H9 (cell line): ENCODE data around the gene ARHGAP40. TPM values are rescaled to one million over a fixed set of nuclear protein-coding genes. Genes with fewer than 3 reads are reported as not detected.

Source experiments
- DNase-seq: peaks from one replicate; pipeline ENCODE4 v3.0.0-alpha.2; 2017
- H2AFZ ChIP-seq: one replicate; pipeline ENCODE4 v1.6.1; 2013; ENCODE audit warnings: mild to moderate bottlenecking, low read length, control low read depth, moderate library complexity
- H2AK5ac ChIP-seq: 2 replicates; pipeline ENCODE4 v1.6.1; 2013; ENCODE audit warnings: low read length, control low read depth, mixed read lengths; ENCODE audit not compliant: insufficient read length
- H2BK120ac ChIP-seq: one replicate; pipeline ENCODE4 v1.6.1; 2013; ENCODE audit warnings: low read depth, mild to moderate bottlenecking, low read length, control low read depth, inconsistent platforms; ENCODE audit not compliant: poor library complexity, severe bottlenecking
- H2BK12ac ChIP-seq: 2 replicates; pipeline ENCODE4 v1.6.1; 2013; ENCODE audit warnings: low read length, control low read depth, mixed read lengths, low read depth; ENCODE audit not compliant: insufficient read length
- H2BK15ac ChIP-seq: 2 replicates; pipeline ENCODE4 v1.6.1; 2013; ENCODE audit warnings: low read depth, low read length, control low read depth
- H2BK20ac ChIP-seq: one replicate; pipeline ENCODE4 v1.6.1; 2013; ENCODE audit warnings: low read depth, mild to moderate bottlenecking, low read length, control low read depth, inconsistent platforms; ENCODE audit not compliant: poor library complexity, severe bottlenecking
- H2BK5ac ChIP-seq: 2 replicates; pipeline ENCODE4 v1.6.1; 2013; ENCODE audit warnings: low read length, control low read depth, mixed read lengths; ENCODE audit not compliant: insufficient read length
- H3K14ac ChIP-seq: 2 replicates; pipeline ENCODE4 v1.6.1; 2013; ENCODE audit warnings: low read length, control low read depth; ENCODE audit not compliant: insufficient read depth
- H3K18ac ChIP-seq: 2 replicates; pipeline ENCODE4 v1.6.1; 2013; ENCODE audit warnings: low read depth, mild to moderate bottlenecking, mixed read lengths, low read length, control low read depth; ENCODE audit not compliant: insufficient read length
- H3K23ac ChIP-seq: 2 replicates; pipeline ENCODE4 v1.6.1; 2013; ENCODE audit warnings: low read length, control low read depth, mixed read lengths, low read depth; ENCODE audit not compliant: insufficient read length
- H3K23me2 ChIP-seq: 2 replicates; pipeline ENCODE4 v1.6.1; 2013; ENCODE audit warnings: low read depth, mild to moderate bottlenecking, mixed read lengths, low read length, control low read depth; ENCODE audit not compliant: insufficient read length, poor library complexity, severe bottlenecking
- H3K27ac ChIP-seq: 2 replicates; pipeline ENCODE4 v1.5.1; 2013; ENCODE audit warnings: low read length, control low read depth, mixed read lengths, low read depth; ENCODE audit not compliant: insufficient read length
- H3K27me3 ChIP-seq: 2 replicates; pipeline ENCODE4 v1.6.1; 2013; ENCODE audit warnings: low read length, control low read depth, inconsistent platforms; ENCODE audit not compliant: insufficient read depth
- H3K4ac ChIP-seq: 2 replicates; pipeline ENCODE4 v1.6.1; 2013; ENCODE audit warnings: low read depth, mild to moderate bottlenecking, control low read depth, inconsistent platforms, low read length, moderate library complexity
- H3K4me1 ChIP-seq: 2 replicates; pipeline ENCODE4 v1.6.1; 2013; ENCODE audit warnings: low read length, control low read depth, inconsistent platforms; ENCODE audit not compliant: insufficient read depth
- H3K4me2 ChIP-seq: 2 replicates; pipeline ENCODE4 v1.6.1; 2013; ENCODE audit warnings: low read length, control low read depth, mixed read lengths; ENCODE audit not compliant: insufficient read length, insufficient read depth
- H3K56ac ChIP-seq: 2 replicates; pipeline ENCODE4 v1.6.1; 2013; ENCODE audit warnings: low read depth, mild to moderate bottlenecking, mixed read lengths, low read length, control low read depth; ENCODE audit not compliant: insufficient read length
- H3K79me1 ChIP-seq: 2 replicates; pipeline ENCODE4 v1.6.1; 2013; ENCODE audit warnings: low read depth, mild to moderate bottlenecking, moderate library complexity, low read length, control low read depth, inconsistent platforms; ENCODE audit not compliant: insufficient read depth, poor library complexity, severe bottlenecking
- H3K79me2 ChIP-seq: 2 replicates; pipeline ENCODE4 v1.6.1; 2013; ENCODE audit warnings: low read length, control low read depth, inconsistent platforms; ENCODE audit not compliant: insufficient read depth
- H3K9ac ChIP-seq: 2 replicates; pipeline ENCODE4 v1.6.1; 2013; ENCODE audit warnings: low read length, control low read depth, mixed read lengths; ENCODE audit not compliant: insufficient read length; ENCODE audit errors: extremely low read depth
- H3K9me3 ChIP-seq: one replicate; pipeline ENCODE4 v1.6.1; 2013; ENCODE audit warnings: low read depth, low read length, inconsistent platforms; ENCODE audit not compliant: control insufficient read depth
- H3T11ph ChIP-seq: one replicate; pipeline ENCODE4 v1.6.1; 2013; ENCODE audit warnings: mild to moderate bottlenecking, low read length, control low read depth, inconsistent platforms
- H4K20me1 ChIP-seq: one replicate; pipeline ENCODE4 v1.6.1; 2013; ENCODE audit not compliant: control insufficient read depth, insufficient read length, insufficient read depth
- H4K5ac ChIP-seq: 2 replicates; pipeline ENCODE4 v1.6.1; 2013; ENCODE audit warnings: low read depth, mild to moderate bottlenecking, mixed read lengths, low read length, control low read depth; ENCODE audit not compliant: insufficient read length
- H4K8ac ChIP-seq: replicated peaks from 2 replicates; pipeline ENCODE4 v1.6.1; 2013; ENCODE audit warnings: low read length, control low read depth, mixed read lengths, low read depth; ENCODE audit not compliant: insufficient read length
- H4K91ac ChIP-seq: 2 replicates; pipeline ENCODE4 v1.6.1; 2013; ENCODE audit warnings: low read depth, mild to moderate bottlenecking, moderate library complexity, mixed read lengths, low read length, control low read depth; ENCODE audit not compliant: insufficient read length
- H3K27ac Mint-ChIP-seq, 3 experiments: 2 replicates in 2 of 3; 3 replicates in 1 of 3; pipeline ENCODE4 v1.8.0; 2020 to 2021; ENCODE audit warnings: mixed read lengths in 3 of 3, mild to moderate bottlenecking in 1 of 3, moderate library complexity in 1 of 3
- H3K27me3 Mint-ChIP-seq: 2 replicates; pipeline ENCODE4 v1.8.0; 2021; ENCODE audit warnings: low read depth, mild to moderate bottlenecking, moderate library complexity, mixed read lengths
- H3K36me3 Mint-ChIP-seq, 3 experiments: 2 replicates in 2 of 3; 3 replicates in 1 of 3; pipeline ENCODE4 v1.8.0; 2020 to 2021; ENCODE audit warnings: low read depth in 3 of 3, mixed read lengths in 3 of 3; ENCODE audit not compliant: insufficient read depth in 1 of 3
- H3K4me1 Mint-ChIP-seq, 2 experiments: 2 replicates each; pipeline ENCODE4 v1.8.0; 2020; ENCODE audit warnings: mixed read lengths in 2 of 2
- H3K4me3 Mint-ChIP-seq, 2 experiments: 2 replicates in 1 of 2; 3 replicates in 1 of 2; pipeline ENCODE4 v1.8.0; 2020 to 2021; ENCODE audit warnings: mild to moderate bottlenecking in 2 of 2, mixed read lengths in 2 of 2, moderate library complexity in 1 of 2
- H3K9me3 Mint-ChIP-seq, 2 experiments: 2 replicates in 1 of 2; 3 replicates in 1 of 2; pipeline ENCODE4 v1.8.0; 2020; ENCODE audit warnings: mild to moderate bottlenecking in 2 of 2, mixed read lengths in 2 of 2, moderate library complexity in 1 of 2
- CTCF ChIP-seq: fragments of 200-600 bp; sonication (generic); conservative IDR thresholded peaks from 3 replicates; pipeline ENCODE4 v1.8.0; 2021; ENCODE audit warnings: antibody characterized with exemption, mild to moderate bottlenecking
- WGBS: extraction: QIAGEN DNeasy Blood & Tissue Kit; methylation state at CpG from one replicate; pipeline ENCODE4 v1.1.7; 2013; ENCODE audit warnings: missing lambda C conversion rate, low lambda C conversion rate, mixed read lengths; ENCODE audit not compliant: insufficient read length; ENCODE audit errors: extremely low coverage; 5-methylcytosine and 5-hydroxymethylcytosine counted together
- total RNA-seq: library from RNA; stranded (reverse); gene quantifications from 2 replicates; pipeline ENCODE4 v1.2.1, GENCODE V29; 2021

Gene ARHGAP40
- total RNA-seq, 1 experiment from 2014 or later: 0.17 TPM

GRCh38 chr20:38665506-38666285 lies 64.1 kb downstream of the ARHGAP40 start:
- Histone ChIP-seq H3K27ac (no peak overlapping the region), H3K23ac (no peak overlapping the region), H3K79me2 (no peaks in the 10 kb centered on the region), H3K27me3 (no peaks in the 10 kb centered on the region), H3K9ac (no peak overlapping the region), H3K4me2 (no peak overlapping the region), H3K23me2 (no peaks in the 10 kb centered on the region), H3K9me3 (no peaks in the 10 kb centered on the region), H2AFZ (no peak overlapping the region), H3K18ac (no peak overlapping the region), H2BK20ac (no peak overlapping the region), H2BK5ac (no peak overlapping the region), H2BK12ac (no peak overlapping the region), H4K5ac (no peak overlapping the region), H2BK15ac (no peak overlapping the region), H3K79me1 (no peaks in the 10 kb centered on the region), H2AK5ac (no peak overlapping the region), H3K4me1 (no peaks in the 10 kb centered on the region), H4K20me1 (no peaks in the 10 kb centered on the region), H3K4ac (no peak overlapping the region), H4K91ac (no peak overlapping the region), H2BK120ac (no peak overlapping the region), H3K14ac (no peak overlapping the region), H3T11ph (no peak overlapping the region), H3K56ac (no peak overlapping the region), H4K8ac (no peak overlapping the region)
- H3K4me3 Mint-ChIP-seq: no peak overlapping the region
- H3K4me1 Mint-ChIP-seq: peaks cover 3 to 23% of the 10 kb centered on the region in 2 experiments
- H3K36me3 Mint-ChIP-seq: no peaks in the 10 kb centered on the region; a peak in 1 of 7 replicates
- peaks cover 0 to 6% of the 10 kb centered on the region in 2 experiments; a peak in 3 of 5 replicates for H3K9me3 Mint-ChIP-seq
- WGBS: no CpG with 5 or more reads among the region's 11 CpGs
- no peak overlapping the region for H3K27ac Mint-ChIP-seq
- no peak for DNase-seq
- peaks cover 58% of the 10 kb centered on the region for H3K27me3 Mint-ChIP-seq
- no peak for TF ChIP-seq CTCF
